ENCODE data around the gene DMXL2.

GRCh38 chr15:51613951-51614350 is 8.6 kb downstream of the DMXL2 start:
- TF ChIP-seq, protein P1, sequence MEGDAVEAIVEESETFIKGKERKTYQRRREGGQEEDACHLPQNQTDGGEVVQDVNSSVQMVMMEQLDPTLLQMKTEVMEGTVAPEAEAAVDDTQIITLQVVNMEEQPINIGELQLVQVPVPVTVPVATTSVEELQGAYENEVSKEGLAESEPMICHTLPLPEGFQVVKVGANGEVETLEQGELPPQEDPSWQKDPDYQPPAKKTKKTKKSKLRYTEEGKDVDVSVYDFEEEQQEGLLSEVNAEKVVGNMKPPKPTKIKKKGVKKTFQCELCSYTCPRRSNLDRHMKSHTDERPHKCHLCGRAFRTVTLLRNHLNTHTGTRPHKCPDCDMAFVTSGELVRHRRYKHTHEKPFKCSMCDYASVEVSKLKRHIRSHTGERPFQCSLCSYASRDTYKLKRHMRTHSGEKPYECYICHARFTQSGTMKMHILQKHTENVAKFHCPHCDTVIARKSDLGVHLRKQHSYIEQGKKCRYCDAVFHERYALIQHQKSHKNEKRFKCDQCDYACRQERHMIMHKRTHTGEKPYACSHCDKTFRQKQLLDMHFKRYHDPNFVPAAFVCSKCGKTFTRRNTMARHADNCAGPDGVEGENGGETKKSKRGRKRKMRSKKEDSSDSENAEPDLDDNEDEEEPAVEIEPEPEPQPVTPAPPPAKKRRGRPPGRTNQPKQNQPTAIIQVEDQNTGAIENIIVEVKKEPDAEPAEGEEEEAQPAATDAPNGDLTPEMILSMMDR (IDR thresholded peaks at IDR 0.05; ENCODE audit: borderline replicate concordance, extremely low read depth, low read length, poor library complexity, severe bottlenecking), result no peak
- TF ChIP-seq EZH2 (IDR thresholded peaks at IDR 0.05; ENCODE audit: borderline replicate concordance, low read depth, low read length, severe bottlenecking), result no peak

All from DND-41 (cell line).